Stimulated activated naive CD8-positive, alpha-beta T cell treated with anti-CD3 and anti-CD28 coated beads, Interleukin-15, Interleukin-2, amounts not matched to agents 100 ng/mL and 50 ng/mL, for 24 hours (primary cell): Measurements from ENCODE around the gene DNAJC18.

Source experiments
- H3K27ac Mint-ChIP-seq: one replicate; pipeline ENCODE4 v1.8.0; 2021; ENCODE audit warnings: mild to moderate bottlenecking, mixed read lengths
- H3K27me3 Mint-ChIP-seq: one replicate; pipeline ENCODE4 v1.8.0; 2021; ENCODE audit warnings: mixed read lengths
- H3K36me3 Mint-ChIP-seq: one replicate; pipeline ENCODE4 v1.8.0; 2021; ENCODE audit warnings: low read depth, mixed read lengths
- H3K4me1 Mint-ChIP-seq: one replicate; pipeline ENCODE4 v1.8.0; 2021; ENCODE audit warnings: low read depth, mixed read lengths
- H3K4me3 Mint-ChIP-seq: one replicate; pipeline ENCODE4 v1.8.0; 2021; ENCODE audit warnings: mild to moderate bottlenecking, mixed read lengths
- H3K9me3 Mint-ChIP-seq: one replicate; pipeline ENCODE4 v1.8.0; 2021; ENCODE audit warnings: mixed read lengths

DNAJC18 gene

DNA sequence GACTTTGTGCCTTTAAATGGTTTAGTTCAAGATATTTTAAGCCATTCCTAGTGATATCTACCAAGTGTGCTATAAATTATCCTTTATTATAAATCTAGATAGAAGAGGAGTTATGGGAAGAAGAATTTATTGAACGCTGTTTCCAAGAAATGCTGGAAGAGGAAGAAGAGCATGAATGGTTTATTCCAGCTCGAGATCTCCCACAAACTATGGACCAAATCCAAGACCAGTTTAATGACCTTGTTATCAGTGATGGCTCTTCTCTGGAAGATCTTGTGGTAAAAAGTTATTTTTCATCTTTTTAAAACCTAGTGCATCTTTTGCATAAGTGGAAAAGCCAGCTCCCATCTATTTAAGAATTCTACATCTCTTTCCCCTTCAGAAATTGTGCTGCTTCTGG lies 74.9 kb downstream of the DNAJC18 start:
- H3K4me3 Mint-ChIP-seq, result no peak overlapping the region
- no peaks in the 10 kb centered on the region for H3K27me3 Mint-ChIP-seq
- H3K27ac Mint-ChIP-seq, result peak overlapping the region; percentile 13
- H3K9me3 Mint-ChIP-seq, result no peaks in the 10 kb centered on the region
- peaks cover 21% of the 10 kb centered on the region for H3K4me1 Mint-ChIP-seq
- H3K36me3 Mint-ChIP-seq, result peaks cover 35% of the 10 kb centered on the region

- H3K36me3 Mint-ChIP-seq, result peaks cover 32% of the 10 kb centered on the region
- no peaks in the 10 kb centered on the region for H3K27me3 Mint-ChIP-seq
- H3K4me1 Mint-ChIP-seq, result peaks cover 21% of the 10 kb centered on the region
- H3K27ac Mint-ChIP-seq, result peak overlapping the region; percentile 32
- no peak overlapping the region for H3K4me3 Mint-ChIP-seq
- H3K9me3 Mint-ChIP-seq, result no peaks in the 10 kb centered on the region
Measured at GRCh38 chr5:139363937-139364336, 75.4 kb downstream of the DNAJC18 start.

DNA sequence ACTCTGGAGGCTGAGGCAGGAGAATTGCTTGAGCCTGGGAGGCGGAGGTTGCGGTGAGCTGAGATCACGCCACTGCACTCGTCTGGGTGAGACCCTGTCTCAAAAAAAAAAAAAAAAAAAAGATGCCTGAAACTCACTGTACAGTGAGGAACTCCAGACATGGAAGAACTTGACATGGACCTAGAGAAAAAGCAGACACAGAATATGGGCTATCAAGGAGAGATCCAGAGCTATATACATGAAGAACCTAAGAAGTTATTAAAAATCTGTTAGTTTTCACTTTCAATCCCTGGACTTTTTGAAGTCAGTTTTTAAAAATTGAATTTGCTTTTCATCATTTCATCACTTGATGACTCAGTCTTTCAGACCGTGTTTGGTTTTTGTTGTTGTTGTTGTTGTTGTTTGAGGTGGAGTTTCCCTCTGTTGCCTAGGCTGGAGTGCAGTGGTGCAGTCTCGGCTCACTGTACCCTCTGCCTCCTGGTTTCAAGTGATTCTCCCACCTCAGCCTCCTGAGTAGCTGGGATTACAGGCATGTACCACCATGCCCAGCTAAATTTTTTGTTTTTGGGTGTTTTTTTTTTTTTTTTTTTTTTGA lies 77.4 kb downstream of the DNAJC18 start:
- no peaks in the 10 kb centered on the region for H3K27me3 Mint-ChIP-seq
- H3K36me3 Mint-ChIP-seq, result peaks cover 34% of the 10 kb centered on the region
- no peak overlapping the region for H3K4me3 Mint-ChIP-seq
- peaks cover 33% of the 10 kb centered on the region for H3K4me1 Mint-ChIP-seq
- no peaks in the 10 kb centered on the region for H3K9me3 Mint-ChIP-seq
- no peak overlapping the region for H3K27ac Mint-ChIP-seq

- Mint-ChIP-seq H3K9me3 (no peaks in the 10 kb centered on the region), H3K4me3 (no peak overlapping the region), H3K27me3 (no peaks in the 10 kb centered on the region), H3K36me3 (peaks cover 34% of the 10 kb centered on the region), H3K27ac (no peak overlapping the region), H3K4me1 (peaks cover 35% of the 10 kb centered on the region)
Measured at GRCh38 chr5:139360384-139360783, 78.9 kb downstream of the DNAJC18 start.
